ENCODE results near the gene DSTN.

The DSTN gene

DNA sequence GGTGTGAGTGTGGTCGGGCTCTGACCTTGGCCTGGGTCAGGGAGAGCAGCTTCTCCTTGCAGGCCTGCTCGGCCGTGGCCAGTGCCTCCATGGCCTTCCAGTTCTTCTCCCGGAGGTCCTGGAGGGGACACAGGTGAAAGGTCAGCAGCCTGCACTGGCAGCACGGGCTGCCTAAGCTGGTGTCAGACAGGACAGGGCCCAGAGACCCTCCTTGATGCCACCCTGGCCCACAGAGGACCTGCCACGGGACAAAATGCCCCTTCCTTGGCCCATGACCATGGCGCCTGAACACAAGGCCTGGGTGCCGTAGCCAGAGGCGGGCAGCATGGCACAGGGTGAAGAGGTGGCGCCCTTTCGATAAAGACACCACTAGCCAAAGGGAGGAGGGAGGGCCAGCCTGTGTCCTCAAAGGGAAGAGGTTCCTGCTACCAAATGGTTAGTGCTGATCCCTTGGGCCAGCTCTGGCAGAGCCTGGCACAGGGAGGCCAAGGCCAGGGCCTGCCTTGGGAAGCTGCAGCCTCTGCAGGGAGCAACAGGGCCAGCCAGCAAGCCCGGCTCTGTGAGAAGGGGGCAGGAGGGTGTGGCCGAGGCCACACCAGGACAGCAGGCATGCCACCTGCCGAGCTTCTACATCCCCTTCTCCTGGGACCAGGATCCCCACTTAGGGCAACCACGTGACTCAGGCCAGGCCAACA, 54.8 kb downstream of the DSTN start:
- Histone ChIP-seq H3K36me3 (ENCODE audit: control insufficient read depth, insufficient read depth, low read length) (peaks cover 64% of the 10 kb centered on the region), H3K27ac (ENCODE audit: low read length) (no peak overlapping the region), H3K4me1 (ENCODE audit: control insufficient read depth, insufficient read depth, low read length) (no peaks in the 10 kb centered on the region), H3K27me3 (ENCODE audit: control insufficient read depth, insufficient read depth, low read length) (no peaks in the 10 kb centered on the region), H3K4me3 (ENCODE audit: low read length) (no peak overlapping the region), H3K9me3 (ENCODE audit: control insufficient read depth, insufficient read depth, low read length) (no peaks in the 10 kb centered on the region)
- WGBS (ENCODE audit: insufficient coverage, insufficient read length): no CpG with 5 or more reads among the region's 15 CpGs
- DNase-seq (ENCODE audit: low read depth, low spot score): no peak

GRCh38 chr20:17625246-17626051, 55.6 kb downstream of the DSTN start:
- Histone ChIP-seq H3K9me3 (ENCODE audit: control insufficient read depth, insufficient read depth, low read length) (no peaks in the 10 kb centered on the region), H3K27me3 (ENCODE audit: control insufficient read depth, insufficient read depth, low read length) (no peaks in the 10 kb centered on the region), H3K36me3 (ENCODE audit: control insufficient read depth, insufficient read depth, low read length) (peaks cover 63% of the 10 kb centered on the region), H3K27ac (ENCODE audit: low read length) (no peak overlapping the region), H3K4me1 (ENCODE audit: control insufficient read depth, insufficient read depth, low read length) (no peaks in the 10 kb centered on the region), H3K4me3 (ENCODE audit: low read length) (no peak overlapping the region)
- WGBS (ENCODE audit: insufficient coverage, insufficient read length): no CpG with 5 or more reads among the region's 27 CpGs
- no peak for DNase-seq (ENCODE audit: low read depth, low spot score)

GRCh38 chr20:17626217-17627007, 56.5 kb downstream of the DSTN start:
- H3K36me3 ChIP-seq (ENCODE audit: control insufficient read depth, insufficient read depth, low read length): peaks cover 56% of the 10 kb centered on the region
- no peaks in the 10 kb centered on the region for H3K4me1 ChIP-seq (ENCODE audit: control insufficient read depth, insufficient read depth, low read length)
- no CpG with 5 or more reads among the region's 18 CpGs for WGBS (ENCODE audit: insufficient coverage, insufficient read length)
- H3K9me3 ChIP-seq (ENCODE audit: control insufficient read depth, insufficient read depth, low read length): no peaks in the 10 kb centered on the region
- H3K27me3 ChIP-seq (ENCODE audit: control insufficient read depth, insufficient read depth, low read length): no peaks in the 10 kb centered on the region
- no peak overlapping the region for H3K4me3 ChIP-seq (ENCODE audit: low read length)
- H3K27ac ChIP-seq (ENCODE audit: low read length): no peak overlapping the region
- DNase-seq (ENCODE audit: low read depth, low spot score): no peak

DNA sequence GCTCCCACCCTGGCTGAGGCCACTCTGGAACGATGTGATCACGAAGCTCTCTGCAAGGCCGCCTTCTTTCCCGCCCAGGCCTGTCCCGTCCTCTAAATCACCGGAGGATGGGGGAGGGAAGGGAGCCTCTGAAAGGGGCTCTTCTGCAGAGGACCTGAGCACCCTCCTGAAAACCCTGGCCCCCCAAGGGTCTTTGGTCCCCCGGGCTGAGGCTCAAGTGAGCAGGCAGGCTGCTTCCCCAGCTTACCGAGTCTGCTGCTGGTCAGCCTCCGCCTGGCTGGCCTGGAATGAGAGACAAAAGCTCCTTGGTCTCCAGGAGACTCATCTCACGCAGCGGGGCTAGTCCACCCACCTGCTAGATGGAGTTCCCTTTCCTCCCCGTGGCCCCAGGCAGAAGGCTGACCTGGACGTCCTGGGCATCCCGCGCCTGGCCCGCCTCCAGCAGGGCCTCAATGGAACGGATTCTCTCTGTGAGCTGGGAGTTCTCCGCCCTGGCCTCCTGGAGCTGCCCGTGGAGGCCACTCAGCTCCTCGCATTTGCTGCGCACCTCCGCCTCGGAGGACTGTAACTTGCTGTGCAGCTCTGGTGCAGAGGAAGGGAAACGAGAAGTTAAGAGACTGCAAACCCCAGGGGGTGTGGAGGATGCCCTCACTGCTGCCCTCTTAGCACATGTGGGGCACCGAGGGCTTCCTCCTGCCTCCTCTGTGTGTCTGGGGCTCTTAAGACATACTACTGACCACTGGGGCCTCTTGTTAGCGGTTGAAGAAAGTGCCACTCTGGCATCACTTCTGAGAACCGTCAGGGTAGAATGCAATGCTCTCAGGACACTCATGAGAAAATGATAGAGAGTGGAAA, 57.5 kb downstream of the DSTN start:
- Histone ChIP-seq H3K27ac (ENCODE audit: low read length) (no peak overlapping the region), H3K36me3 (ENCODE audit: control insufficient read depth, insufficient read depth, low read length) (peaks cover 50% of the 10 kb centered on the region), H3K9me3 (ENCODE audit: control insufficient read depth, insufficient read depth, low read length) (no peaks in the 10 kb centered on the region), H3K27me3 (ENCODE audit: control insufficient read depth, insufficient read depth, low read length) (no peaks in the 10 kb centered on the region), H3K4me3 (ENCODE audit: low read length) (no peak overlapping the region), H3K4me1 (ENCODE audit: control insufficient read depth, insufficient read depth, low read length) (no peaks in the 10 kb centered on the region)
- no CpG with 5 or more reads among the region's 27 CpGs for WGBS (ENCODE audit: insufficient coverage, insufficient read length)
- no peak for DNase-seq (ENCODE audit: low read depth, low spot score)

GRCh38 chr20:17628101-17628841, 58.4 kb downstream of the DSTN start:
- Histone ChIP-seq H3K9me3 (ENCODE audit: control insufficient read depth, insufficient read depth, low read length) (no peaks in the 10 kb centered on the region), H3K27ac (ENCODE audit: low read length) (no peak overlapping the region), H3K4me1 (ENCODE audit: control insufficient read depth, insufficient read depth, low read length) (no peaks in the 10 kb centered on the region), H3K4me3 (ENCODE audit: low read length) (no peak overlapping the region), H3K36me3 (ENCODE audit: control insufficient read depth, insufficient read depth, low read length) (peaks cover 48% of the 10 kb centered on the region), H3K27me3 (ENCODE audit: control insufficient read depth, insufficient read depth, low read length) (no peaks in the 10 kb centered on the region)
- no CpG with 5 or more reads among the region's 18 CpGs for WGBS (ENCODE audit: insufficient coverage, insufficient read length)
- no peak for DNase-seq (ENCODE audit: low read depth, low spot score)

- H3K9me3 ChIP-seq (ENCODE audit: control insufficient read depth, insufficient read depth, low read length): no peaks in the 10 kb centered on the region
- WGBS (ENCODE audit: insufficient coverage, insufficient read length): no CpG with 5 or more reads among the region's 8 CpGs
- peaks cover 50% of the 10 kb centered on the region for H3K36me3 ChIP-seq (ENCODE audit: control insufficient read depth, insufficient read depth, low read length)
- no peak for DNase-seq (ENCODE audit: low read depth, low spot score)
- H3K4me3 ChIP-seq (ENCODE audit: low read length): no peak overlapping the region
- no peaks in the 10 kb centered on the region for H3K27me3 ChIP-seq (ENCODE audit: control insufficient read depth, insufficient read depth, low read length)
- no peaks in the 10 kb centered on the region for H3K4me1 ChIP-seq (ENCODE audit: control insufficient read depth, insufficient read depth, low read length)
- no peak overlapping the region for H3K27ac ChIP-seq (ENCODE audit: low read length)
Measured at GRCh38 chr20:17629025-17629424, 59.1 kb downstream of the DSTN start.

DNA sequence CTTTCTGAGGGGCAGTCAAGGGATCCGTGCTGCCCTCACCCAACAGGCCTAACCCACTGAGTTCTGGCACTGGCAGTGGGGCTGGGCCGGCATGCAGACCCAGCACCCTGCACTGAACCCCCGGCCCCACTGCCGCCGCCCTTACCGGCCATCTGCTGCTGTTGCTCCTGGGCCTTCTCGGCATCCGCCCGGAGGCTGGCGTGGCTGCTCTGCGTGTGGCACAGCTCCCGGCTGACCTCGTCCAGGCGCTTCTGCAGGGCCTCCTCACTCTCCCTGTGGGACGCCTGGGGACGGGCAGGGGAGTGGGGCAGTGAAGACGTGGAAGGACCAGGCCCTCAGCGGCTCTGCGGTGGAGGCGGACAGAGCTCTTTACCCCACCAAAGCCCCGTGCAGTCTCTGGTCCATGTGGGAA, 59.8 kb downstream of the DSTN start:
- Histone ChIP-seq H3K4me3 (ENCODE audit: low read length) (no peak overlapping the region), H3K27me3 (ENCODE audit: control insufficient read depth, insufficient read depth, low read length) (no peaks in the 10 kb centered on the region), H3K4me1 (ENCODE audit: control insufficient read depth, insufficient read depth, low read length) (no peaks in the 10 kb centered on the region), H3K9me3 (ENCODE audit: control insufficient read depth, insufficient read depth, low read length) (no peaks in the 10 kb centered on the region), H3K36me3 (ENCODE audit: control insufficient read depth, insufficient read depth, low read length) (peaks cover 48% of the 10 kb centered on the region), H3K27ac (ENCODE audit: low read length) (no peak overlapping the region)
- DNase-seq (ENCODE audit: low read depth, low spot score): no peak
- WGBS (ENCODE audit: insufficient coverage, insufficient read length): no CpG with 5 or more reads among the region's 21 CpGs

- no peaks in the 10 kb centered on the region for H3K4me1 ChIP-seq (ENCODE audit: control insufficient read depth, insufficient read depth, low read length)
- WGBS (ENCODE audit: insufficient coverage, insufficient read length): no CpG with 5 or more reads among the region's 11 CpGs
- H3K36me3 ChIP-seq (ENCODE audit: control insufficient read depth, insufficient read depth, low read length): peaks cover 43% of the 10 kb centered on the region
- no peaks in the 10 kb centered on the region for H3K9me3 ChIP-seq (ENCODE audit: control insufficient read depth, insufficient read depth, low read length)
- no peak overlapping the region for H3K27ac ChIP-seq (ENCODE audit: low read length)
- DNase-seq (ENCODE audit: low read depth, low spot score): no peak
- no peak overlapping the region for H3K4me3 ChIP-seq (ENCODE audit: low read length)
- no peaks in the 10 kb centered on the region for H3K27me3 ChIP-seq (ENCODE audit: control insufficient read depth, insufficient read depth, low read length)
Measured at GRCh38 chr20:17630151-17630805, 60.4 kb downstream of the DSTN start.

GRCh38 chr20:17630806-17631195, 60.9 kb downstream of the DSTN start:
- WGBS (ENCODE audit: insufficient coverage, insufficient read length): no CpG with 5 or more reads among the region's 6 CpGs
- H3K36me3 ChIP-seq (ENCODE audit: control insufficient read depth, insufficient read depth, low read length): peaks cover 45% of the 10 kb centered on the region
- no peaks in the 10 kb centered on the region for H3K4me1 ChIP-seq (ENCODE audit: control insufficient read depth, insufficient read depth, low read length)
- DNase-seq (ENCODE audit: low read depth, low spot score): no peak
- H3K4me3 ChIP-seq (ENCODE audit: low read length): no peak overlapping the region
- no peaks in the 10 kb centered on the region for H3K9me3 ChIP-seq (ENCODE audit: control insufficient read depth, insufficient read depth, low read length)
- H3K27ac ChIP-seq (ENCODE audit: low read length): no peak overlapping the region
- no peaks in the 10 kb centered on the region for H3K27me3 ChIP-seq (ENCODE audit: control insufficient read depth, insufficient read depth, low read length)
